Smooth muscle cell (in vitro differentiated cells): ENCODE data around the gene GRAP. TPM values are rescaled to one million over a fixed set of nuclear protein-coding genes. Genes with fewer than 3 reads are reported as not detected.

Experiments used
- DNase-seq: peaks from one replicate; lab custom pipeline; 2025; ENCODE audit not compliant: unreplicated experiment; lab: John Stamatoyannopoulos, UW
- H2AFZ ChIP-seq: fragments of 200-600 bp; sonication (generic); 2 replicates; pipeline ENCODE4 v1.6.0; 2016; ENCODE audit warnings: antibody characterized with exemption, low read depth, mild to moderate bottlenecking
- H3F3A ChIP-seq: fragments of 200-600 bp; sonication (generic); 2 replicates; pipeline ENCODE4 v1.6.0; 2017; ENCODE audit warnings: antibody characterized with exemption, low read depth
- H3K27ac ChIP-seq: fragments of 200-600 bp; sonication (generic); 2 replicates; pipeline ENCODE4 v1.5.1; 2016; ENCODE audit warnings: low read depth, mild to moderate bottlenecking
- H3K27me3 ChIP-seq: fragments of 200-600 bp; sonication (generic); 2 replicates; pipeline ENCODE4 v1.6.1; 2016; ENCODE audit warnings: low read depth, mild to moderate bottlenecking
- H3K36me3 ChIP-seq: fragments of 200-600 bp; sonication (generic); 2 replicates; pipeline ENCODE4 v1.5.1; 2016; ENCODE audit warnings: low read depth
- H3K4me1 ChIP-seq: fragments of 200-600 bp; sonication (generic); 2 replicates; pipeline ENCODE4 v1.5.1; 2016; ENCODE audit warnings: low read depth
- H3K4me2 ChIP-seq: fragments of 200-600 bp; sonication (generic); 2 replicates; pipeline ENCODE4 v1.6.0; 2016; ENCODE audit warnings: mild to moderate bottlenecking
- H3K4me3 ChIP-seq: fragments of 200-600 bp; sonication (generic); 2 replicates; pipeline ENCODE4 v1.5.1; 2016; ENCODE audit warnings: mild to moderate bottlenecking
- H3K79me2 ChIP-seq: fragments of 200-600 bp; sonication (generic); 2 replicates; pipeline ENCODE4 v1.6.0; 2016; ENCODE audit warnings: low read depth, mild to moderate bottlenecking
- H3K9ac ChIP-seq: fragments of 200-600 bp; sonication (generic); 2 replicates; pipeline ENCODE4 v1.6.0; 2016; ENCODE audit warnings: low read depth
- H3K9me3 ChIP-seq: fragments of 200-600 bp; sonication (generic); replicated peaks from 2 replicates; pipeline ENCODE4 v1.5.1; 2016; ENCODE audit warnings: low read depth
- H4K20me1 ChIP-seq: fragments of 200-600 bp; sonication (generic); 2 replicates; pipeline ENCODE4 v1.6.0; 2016; ENCODE audit warnings: low read depth
- WGBS: methylation state at CpG from one replicate; pipeline ENCODE4 v1.1.7; 2016; ENCODE audit warnings: low lambda C conversion rate; 5-methylcytosine and 5-hydroxymethylcytosine counted together
- polyA plus RNA-seq: library from polyadenylated mRNA; unstranded; fragments of >200 nt; fragmentation: Nextera tagmentation; extraction: Ambion mirVana; gene quantifications from 2 replicates; pipeline ENCODE4 v1.2.1, GENCODE V29; 2016
- total RNA-seq: library from RNA; depleted of rRNA; stranded (reverse); fragments of >200 nt; gene quantifications from 2 replicates; pipeline ENCODE4 v1.2.3, GENCODE V29; 2014
- TF ChIP-seq, protein P1 (sequence below): fragments of 200-600 bp; sonication (generic); IDR thresholded peaks from 2 replicates; pipeline ENCODE4 v1.5.1; 2017; ENCODE audit warnings: borderline replicate concordance, mild to moderate bottlenecking, antibody characterized with exemption; ENCODE audit not compliant: insufficient read depth, poor library complexity, severe bottlenecking

GRAP gene
- total and polyA plus RNA-seq, 2 experiments from 2014 or later: 0.30 TPM; not detected in 1

DNA sequence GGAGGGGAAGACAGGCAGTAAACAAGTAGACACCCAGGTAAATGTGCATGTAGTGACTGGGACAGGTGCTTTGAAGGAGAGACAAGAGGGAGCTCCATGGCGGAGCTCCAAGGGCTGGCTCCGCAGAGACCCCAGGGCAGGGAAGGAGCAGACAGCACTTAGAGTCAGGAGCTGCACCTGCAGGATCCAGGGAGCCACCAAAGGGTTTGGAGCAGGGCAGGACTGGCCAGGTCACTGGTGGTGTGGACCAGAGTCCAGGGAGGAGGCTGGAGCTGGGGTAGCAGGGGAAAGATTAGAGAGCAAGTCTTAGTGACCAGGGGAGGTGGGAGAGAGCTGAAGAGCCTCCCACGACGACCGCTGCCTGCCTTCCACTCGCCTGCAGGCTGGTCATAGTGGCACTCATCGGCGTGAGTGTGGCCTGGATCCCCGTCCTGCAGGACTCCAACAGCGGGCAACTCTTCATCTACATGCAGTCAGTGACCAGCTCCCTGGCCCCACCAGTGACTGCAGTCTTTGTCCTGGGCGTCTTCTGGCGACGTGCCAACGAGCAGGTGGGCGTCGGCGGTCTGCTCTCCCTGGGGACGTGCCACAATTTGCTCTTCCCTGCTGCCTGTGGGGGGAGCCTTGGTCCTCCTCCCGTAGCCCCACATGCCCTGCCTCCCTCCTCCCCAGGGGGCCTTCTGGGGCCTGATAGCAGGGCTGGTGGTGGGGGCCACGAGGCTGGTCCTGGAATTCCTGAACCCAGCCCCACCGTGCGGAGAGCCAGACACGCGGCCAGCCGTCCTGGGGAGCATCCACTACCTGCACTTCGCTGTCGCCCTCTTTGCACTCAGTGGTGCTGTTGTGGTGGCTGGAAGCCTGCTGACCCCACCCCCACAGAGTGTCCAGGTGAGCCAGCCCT lies 27.5 kb downstream of the GRAP start:
- no peaks in the 10 kb centered on the region for H3K9me3 ChIP-seq
- DNase-seq: no peak
- 83% methylated on average over 24 of the region's 27 CpGs for WGBS

DNA sequence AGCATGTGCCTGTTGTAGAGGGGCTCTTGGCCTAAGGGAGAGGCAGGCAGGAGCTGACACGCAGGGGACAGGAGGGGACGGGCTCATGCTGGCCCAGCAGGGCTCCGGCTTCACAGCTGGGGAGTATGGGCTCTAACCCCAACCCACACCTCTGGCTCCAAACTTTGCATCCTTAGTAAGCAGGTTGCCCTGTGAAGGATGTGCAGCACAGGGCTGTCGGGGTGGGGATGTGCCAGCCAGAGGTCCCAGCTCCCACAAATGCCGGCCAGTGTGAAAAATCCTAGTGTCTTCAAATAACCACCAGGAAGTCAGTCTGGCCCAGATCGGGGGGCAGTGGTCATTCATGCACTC lies 28.2 kb downstream of the GRAP start:
- 86% methylated on average over 6 of the region's 6 CpGs for WGBS
- Histone ChIP-seq H3K4me2 (no peak overlapping the region), H3K27ac (no peak overlapping the region), H2AFZ (no peak overlapping the region), H3K9me3 (no peaks in the 10 kb centered on the region), H4K20me1 (no peaks in the 10 kb centered on the region), H3K27me3 (no peaks in the 10 kb centered on the region), H3K9ac (no peak overlapping the region), H3K79me2 (no peaks in the 10 kb centered on the region), H3K4me3 (no peak overlapping the region), H3K4me1 (no peaks in the 10 kb centered on the region), H3F3A (no peaks in the 10 kb centered on the region), H3K36me3 (no peaks in the 10 kb centered on the region)
- no peak for DNase-seq
- TF ChIP-seq, protein P1, sequence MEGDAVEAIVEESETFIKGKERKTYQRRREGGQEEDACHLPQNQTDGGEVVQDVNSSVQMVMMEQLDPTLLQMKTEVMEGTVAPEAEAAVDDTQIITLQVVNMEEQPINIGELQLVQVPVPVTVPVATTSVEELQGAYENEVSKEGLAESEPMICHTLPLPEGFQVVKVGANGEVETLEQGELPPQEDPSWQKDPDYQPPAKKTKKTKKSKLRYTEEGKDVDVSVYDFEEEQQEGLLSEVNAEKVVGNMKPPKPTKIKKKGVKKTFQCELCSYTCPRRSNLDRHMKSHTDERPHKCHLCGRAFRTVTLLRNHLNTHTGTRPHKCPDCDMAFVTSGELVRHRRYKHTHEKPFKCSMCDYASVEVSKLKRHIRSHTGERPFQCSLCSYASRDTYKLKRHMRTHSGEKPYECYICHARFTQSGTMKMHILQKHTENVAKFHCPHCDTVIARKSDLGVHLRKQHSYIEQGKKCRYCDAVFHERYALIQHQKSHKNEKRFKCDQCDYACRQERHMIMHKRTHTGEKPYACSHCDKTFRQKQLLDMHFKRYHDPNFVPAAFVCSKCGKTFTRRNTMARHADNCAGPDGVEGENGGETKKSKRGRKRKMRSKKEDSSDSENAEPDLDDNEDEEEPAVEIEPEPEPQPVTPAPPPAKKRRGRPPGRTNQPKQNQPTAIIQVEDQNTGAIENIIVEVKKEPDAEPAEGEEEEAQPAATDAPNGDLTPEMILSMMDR: no peak

More for the DNA sequence above, 27.5 kb downstream of the GRAP start:
- Histone ChIP-seq H3K4me1 (no peaks in the 10 kb centered on the region), H3K9ac (no peak overlapping the region), H3K4me2 (no peak overlapping the region), H3F3A (no peaks in the 10 kb centered on the region), H3K79me2 (no peaks in the 10 kb centered on the region), H3K27me3 (no peaks in the 10 kb centered on the region), H4K20me1 (no peaks in the 10 kb centered on the region), H2AFZ (no peak overlapping the region), H3K27ac (no peak overlapping the region), H3K4me3 (no peak overlapping the region), H3K36me3 (no peaks in the 10 kb centered on the region)
- TF ChIP-seq, protein P1: no peak

DNA sequence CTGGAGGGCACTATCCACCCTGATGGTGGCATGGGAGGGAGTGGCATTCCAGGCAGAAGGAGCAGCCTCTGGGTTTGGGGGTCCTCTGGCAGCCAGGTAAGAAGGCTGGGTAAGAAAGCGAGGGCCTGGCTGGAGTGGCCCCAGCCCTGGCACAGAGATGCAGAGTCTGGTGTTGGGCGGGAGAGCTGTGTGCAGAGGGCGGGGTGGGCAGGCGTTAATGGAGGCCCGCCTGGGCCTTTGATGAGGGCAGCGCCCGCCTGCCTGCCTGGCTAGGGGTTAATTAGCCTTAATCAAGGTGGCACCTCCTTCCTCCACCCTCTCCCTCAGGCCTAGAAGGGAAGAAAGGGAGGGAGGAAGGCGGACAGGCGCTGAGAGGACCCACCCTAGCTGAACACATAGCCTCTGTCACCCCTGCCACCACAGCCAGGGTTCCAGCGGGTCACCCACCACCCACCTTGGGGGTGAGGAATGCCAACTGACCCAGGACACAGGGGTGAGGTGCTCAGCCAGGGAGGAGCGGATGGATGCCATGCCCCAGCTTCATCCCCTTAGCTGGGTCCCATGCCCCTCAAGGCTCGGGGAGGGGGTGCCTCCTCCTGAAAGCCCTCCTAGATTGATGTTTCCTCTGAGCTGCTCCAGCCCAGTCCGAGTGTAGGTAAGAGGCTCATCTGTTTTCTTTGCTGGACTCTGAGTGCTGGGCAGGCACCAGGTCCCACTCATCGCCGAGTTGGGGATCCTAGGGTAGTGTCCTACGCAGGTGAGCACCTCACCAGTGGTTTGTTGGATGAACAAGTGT lies 28.8 kb downstream of the GRAP start:
- no peaks in the 10 kb centered on the region for H3K27me3 ChIP-seq
- WGBS: 93% methylated on average over 13 of the region's 16 CpGs
- H3K36me3 ChIP-seq: no peaks in the 10 kb centered on the region
- no peaks in the 10 kb centered on the region for H3F3A ChIP-seq
- H3K27ac ChIP-seq: no peak overlapping the region
- H3K79me2 ChIP-seq: no peaks in the 10 kb centered on the region
- H4K20me1 ChIP-seq: no peaks in the 10 kb centered on the region
- no peak overlapping the region for H3K4me2 ChIP-seq
- no peak for DNase-seq
- TF ChIP-seq, protein P1: no peak
- H3K4me3 ChIP-seq: no peak overlapping the region
- no peak overlapping the region for H2AFZ ChIP-seq
- H3K4me1 ChIP-seq: no peaks in the 10 kb centered on the region
- H3K9me3 ChIP-seq: no peaks in the 10 kb centered on the region
- no peak overlapping the region for H3K9ac ChIP-seq
